AG04449 (cell line): ENCODE data around the gene ILK.
A peak's percentile ranks its signal among the peaks of the same experiment; 100 is the strongest.

Experiments
- CTCF ChIA-PET: fragments of 350-600 bp; formaldehyde crosslinking; extraction: SDS; loops from one replicate; lab custom pipeline; 2021; ENCODE audit warnings: antibody characterized with exemption; lab: Yijun Ruan, JAX
- POLR2A ChIA-PET: fragments of 400-600, 350-600 bp; formaldehyde crosslinking; extraction: SDS; loops from one replicate; lab custom pipeline; 2020; ENCODE audit warnings: antibody characterized with exemption, inconsistent platforms; lab: Yijun Ruan, JAX
- DNase-seq: peaks from one replicate; pipeline ENCODE4 v3.0.0-alpha.2; 2010; ENCODE audit warnings: low read depth, low spot score
- H3K4me3 ChIP-seq: 2 replicates; pipeline ENCODE4 v1.5.1; 2011; ENCODE audit warnings: low read depth, mild to moderate bottlenecking, control low read depth, low read length
- CTCF ChIP-seq: IDR thresholded peaks from one replicate; pipeline ENCODE4 v1.5.1; 2011; ENCODE audit warnings: mild to moderate bottlenecking, moderate library complexity, low read length, control low read depth, inconsistent platforms; ENCODE audit not compliant: insufficient read depth; ENCODE audit errors: missing control alignments

Gene ILK

GRCh38 chr11:6615046-6615445 is 11.5 kb downstream of the ILK start:
- TF ChIP-seq CTCF, result no peak
- ChIA-PET CTCF (interaction anchor here (1.5 kb wide), 1 partner anchor 69 kb away, joined by 9 read pairs; the partner anchor contains the start of gene MRPL17), POLR2A (no interaction called here)
- no peak for DNase-seq
- no peak overlapping the region for H3K4me3 ChIP-seq

GRCh38 chr11:6615882-6616585 is 12.5 kb downstream of the ILK start:
- ChIA-PET CTCF (interaction anchor here (1.1 to 4.0 kb wide), 4 partner anchors 68 to 252 kb away, joined by 3 to 15 read pairs (median 6); partner anchors contain the start of gene MRPL17), POLR2A (interaction anchor here (0.6 kb wide), 1 partner anchor 8 kb away, joined by 4 read pairs; no protein-coding TSS in a partner anchor)
- H3K4me3 ChIP-seq, result no peak overlapping the region
- DNase-seq, result no peak
- TF ChIP-seq CTCF, result no peak

GRCh38 chr11:6616596-6617250 is 13.1 kb downstream of the ILK start:
- CTCF ChIA-PET, result interaction anchor here (1.1 to 4.0 kb wide), 6 partner anchors 52 to 253 kb away, joined by 3 to 31 read pairs (median 12); partner anchors contain the start of gene MRPL17
- no peak for DNase-seq

GRCh38 chr11:6617315-6617781 is 13.8 kb downstream of the ILK start:
- POLR2A ChIA-PET, result interaction anchor here (1.1 to 1.3 kb wide), 2 partner anchors 10 to 40 kb away, joined by 3 to 4 read pairs; no protein-coding TSS in a partner anchor
- CTCF ChIA-PET, result interaction anchor here (0.7 to 4.0 kb wide), 9 partner anchors 10 to 112 kb away, joined by 3 to 31 read pairs (median 8); partner anchors contain the start of gene MRPL17

More at GRCh38 chr11:6616596-6617250, 13.1 kb downstream of the ILK start:
- POLR2A ChIA-PET, result interaction anchor here (1.1 kb wide), 1 partner anchor 9 kb away, joined by 3 read pairs; no protein-coding TSS in a partner anchor
- TF ChIP-seq CTCF, result no peak
- H3K4me3 ChIP-seq, result no peak overlapping the region

More at GRCh38 chr11:6617315-6617781, 13.8 kb downstream of the ILK start:
- DNase-seq, result no peak
- H3K4me3 ChIP-seq, result peak overlapping the region; percentile 29
- no peak for TF ChIP-seq CTCF
